ENCODE measurements around the gene SIRPA.
"Not testable (repeated sequence)": the region's sequence is repeated elsewhere in the genome, so short reads cannot be mapped to it uniquely, and the experiment has no call there.

The SIRPA gene

DNA sequence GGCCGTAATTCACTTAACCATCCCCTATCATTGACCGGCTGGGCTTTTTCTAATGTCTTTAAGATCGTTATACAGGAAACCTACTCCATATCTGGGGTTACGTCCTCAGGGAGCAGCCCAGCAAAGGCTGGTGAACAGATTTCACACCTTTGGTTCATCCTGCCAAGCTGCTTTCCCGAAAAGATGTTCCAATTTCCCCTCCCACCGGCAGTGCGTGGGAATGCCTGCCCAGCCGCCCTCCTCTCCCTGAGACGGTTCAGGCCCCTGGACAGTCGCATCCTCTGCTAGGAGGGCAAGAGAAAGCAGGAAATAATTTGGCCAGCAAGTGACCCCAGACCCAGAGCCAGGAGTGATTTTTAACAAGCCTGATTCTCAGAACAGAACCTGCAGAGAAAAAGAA, 16.3 kb downstream of the SIRPA start:
- Histone ChIP-seq H4K20me1 (ENCODE audit: insufficient read depth, low read length) (peaks cover 22% of the 10 kb centered on the region), H3K27ac (ENCODE audit: low read length) (no peak overlapping the region), H3K4me2 (ENCODE audit: low read length) (no peak overlapping the region), H2AFZ (ENCODE audit: low read depth, low read length) (no peak overlapping the region), H3K4me3 (ENCODE audit: low read length) (no peak overlapping the region), H3K9ac (ENCODE audit: low read length) (no peak overlapping the region), H3K27me3 (ENCODE audit: low read depth, low read length) (no peaks in the 10 kb centered on the region), H3K79me2 (ENCODE audit: low read length) (peaks cover 22% of the 10 kb centered on the region), H3K36me3 (replicated peaks; ENCODE audit: low read depth, low read length) (peaks cover 23% of the 10 kb centered on the region), H3K9me3 (ENCODE audit: insufficient read depth, low read length) (no peaks in the 10 kb centered on the region), H3K4me1 (ENCODE audit: low read length) (peaks cover 5% of the 10 kb centered on the region)
- TF ChIP-seq EZH2phosphoT487 (IDR thresholded peaks at IDR 0.05; ENCODE audit: low read depth) = no peak
- TF ChIP-seq, protein P1, sequence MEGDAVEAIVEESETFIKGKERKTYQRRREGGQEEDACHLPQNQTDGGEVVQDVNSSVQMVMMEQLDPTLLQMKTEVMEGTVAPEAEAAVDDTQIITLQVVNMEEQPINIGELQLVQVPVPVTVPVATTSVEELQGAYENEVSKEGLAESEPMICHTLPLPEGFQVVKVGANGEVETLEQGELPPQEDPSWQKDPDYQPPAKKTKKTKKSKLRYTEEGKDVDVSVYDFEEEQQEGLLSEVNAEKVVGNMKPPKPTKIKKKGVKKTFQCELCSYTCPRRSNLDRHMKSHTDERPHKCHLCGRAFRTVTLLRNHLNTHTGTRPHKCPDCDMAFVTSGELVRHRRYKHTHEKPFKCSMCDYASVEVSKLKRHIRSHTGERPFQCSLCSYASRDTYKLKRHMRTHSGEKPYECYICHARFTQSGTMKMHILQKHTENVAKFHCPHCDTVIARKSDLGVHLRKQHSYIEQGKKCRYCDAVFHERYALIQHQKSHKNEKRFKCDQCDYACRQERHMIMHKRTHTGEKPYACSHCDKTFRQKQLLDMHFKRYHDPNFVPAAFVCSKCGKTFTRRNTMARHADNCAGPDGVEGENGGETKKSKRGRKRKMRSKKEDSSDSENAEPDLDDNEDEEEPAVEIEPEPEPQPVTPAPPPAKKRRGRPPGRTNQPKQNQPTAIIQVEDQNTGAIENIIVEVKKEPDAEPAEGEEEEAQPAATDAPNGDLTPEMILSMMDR (IDR thresholded peaks at IDR 0.05; ENCODE audit: low read depth, low read length) = no peak

DNA sequence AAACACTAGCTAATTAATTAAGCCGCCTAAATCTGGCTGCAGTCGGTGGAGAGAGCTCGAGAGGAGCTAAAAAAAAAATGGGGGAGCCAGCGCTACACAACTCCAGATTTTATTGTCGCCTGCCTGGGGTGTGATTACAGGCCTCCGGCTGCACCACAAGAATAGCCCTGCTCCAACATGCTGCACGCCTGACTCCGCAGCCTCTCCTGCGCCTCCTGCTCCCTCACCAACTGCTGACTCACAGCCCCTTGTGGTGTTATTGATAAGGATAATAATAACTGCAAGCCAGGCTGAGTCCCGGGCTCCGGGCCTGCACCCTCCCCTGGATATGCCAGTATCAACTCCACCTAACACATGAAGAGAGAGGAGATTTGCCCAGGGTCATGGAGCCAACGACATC, 16.8 kb downstream of the SIRPA start:
- H3K9me3 ChIP-seq (ENCODE audit: insufficient read depth, low read length) = no peaks in the 10 kb centered on the region

DNA sequence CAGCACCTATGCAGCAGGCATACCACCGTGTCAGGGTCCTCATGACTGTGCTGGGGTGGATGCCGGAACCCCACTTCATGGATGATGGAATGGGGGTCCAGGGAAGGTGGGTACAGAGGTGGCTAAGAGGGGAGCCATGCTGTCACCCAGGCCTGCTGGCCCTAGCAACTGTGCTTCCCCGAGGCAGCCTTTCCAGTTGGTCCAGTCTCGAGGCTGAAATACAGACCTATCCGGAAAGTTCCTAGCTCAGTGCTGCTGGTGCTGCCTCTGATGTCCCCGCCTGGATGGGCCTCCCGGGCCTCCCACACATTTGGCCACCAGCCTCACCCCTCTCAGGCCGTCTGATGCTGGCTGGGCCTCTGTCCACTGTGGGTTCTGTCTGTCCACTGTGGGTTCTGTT, 17.4 kb downstream of the SIRPA start:
- TF ChIP-seq EZH2phosphoT487 (IDR thresholded peaks at IDR 0.05; ENCODE audit: low read depth) = no peak
- TF ChIP-seq, protein P1 (IDR thresholded peaks at IDR 0.05; ENCODE audit: low read depth, low read length) = no peak
- H3K4me2 ChIP-seq (ENCODE audit: low read length) = no peak overlapping the region
- H3K27ac ChIP-seq (ENCODE audit: low read length) = no peak overlapping the region
- H3K4me3 ChIP-seq (ENCODE audit: low read length) = no peak overlapping the region
- H3K9me3 ChIP-seq (ENCODE audit: insufficient read depth, low read length) = no peaks in the 10 kb centered on the region
- H2AFZ ChIP-seq (ENCODE audit: low read depth, low read length) = no peak overlapping the region
- peaks cover 16% of the 10 kb centered on the region; the same call in 1 of the 2 replicates for H4K20me1 ChIP-seq (ENCODE audit: insufficient read depth, low read length)
- H3K79me2 ChIP-seq (ENCODE audit: low read length) = peaks cover 17% of the 10 kb centered on the region
- H3K4me1 ChIP-seq (ENCODE audit: low read length) = no peaks in the 10 kb centered on the region
- H3K9ac ChIP-seq (ENCODE audit: low read length) = no peak overlapping the region
- peaks cover 25% of the 10 kb centered on the region for H3K36me3 ChIP-seq (replicated peaks; ENCODE audit: low read depth, low read length)
- H3K27me3 ChIP-seq (ENCODE audit: low read depth, low read length) = no peaks in the 10 kb centered on the region

More for the DNA sequence above, 16.8 kb downstream of the SIRPA start:
- no peak overlapping the region for H3K4me3 ChIP-seq (ENCODE audit: low read length)
- no peak overlapping the region for H3K9ac ChIP-seq (ENCODE audit: low read length)
- peaks cover 21% of the 10 kb centered on the region; the same call in 1 of the 2 replicates for H4K20me1 ChIP-seq (ENCODE audit: insufficient read depth, low read length)
- TF ChIP-seq, protein P1 (IDR thresholded peaks at IDR 0.05; ENCODE audit: low read depth, low read length) = no peak
- no peak for TF ChIP-seq EZH2phosphoT487 (IDR thresholded peaks at IDR 0.05; ENCODE audit: low read depth)
- H3K27me3 ChIP-seq (ENCODE audit: low read depth, low read length) = no peaks in the 10 kb centered on the region
- peaks cover 22% of the 10 kb centered on the region for H3K79me2 ChIP-seq (ENCODE audit: low read length)
- H3K4me1 ChIP-seq (ENCODE audit: low read length) = no peaks in the 10 kb centered on the region
- H3K27ac ChIP-seq (ENCODE audit: low read length) = no peak overlapping the region
- no peak overlapping the region for H2AFZ ChIP-seq (ENCODE audit: low read depth, low read length)
- H3K4me2 ChIP-seq (ENCODE audit: low read length) = no peak overlapping the region
- H3K36me3 ChIP-seq (replicated peaks; ENCODE audit: low read depth, low read length) = peaks cover 23% of the 10 kb centered on the region

DNA sequence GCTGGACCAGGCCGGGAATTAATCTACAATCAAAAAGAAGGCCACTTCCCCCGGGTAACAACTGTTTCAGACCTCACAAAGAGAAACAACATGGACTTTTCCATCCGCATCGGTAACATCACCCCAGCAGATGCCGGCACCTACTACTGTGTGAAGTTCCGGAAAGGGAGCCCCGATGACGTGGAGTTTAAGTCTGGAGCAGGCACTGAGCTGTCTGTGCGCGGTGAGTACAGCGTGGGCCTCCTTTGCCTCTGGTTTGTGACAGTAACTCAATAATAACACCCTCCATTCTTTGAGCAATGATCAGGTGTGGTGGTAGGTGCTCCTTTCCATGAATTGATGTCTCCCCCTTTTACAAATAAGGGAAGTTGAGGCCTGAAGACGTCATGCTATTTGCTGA, 20.0 kb downstream of the SIRPA start:
- H3K27me3 ChIP-seq (ENCODE audit: low read depth, low read length); H3K9me3 ChIP-seq (ENCODE audit: insufficient read depth, low read length); H3K27ac ChIP-seq (ENCODE audit: low read length); H4K20me1 ChIP-seq (ENCODE audit: insufficient read depth, low read length); H2AFZ ChIP-seq (ENCODE audit: low read depth, low read length); H3K4me2 ChIP-seq (ENCODE audit: low read length); H3K4me3 ChIP-seq (ENCODE audit: low read length); H3K9ac ChIP-seq (ENCODE audit: low read length); H3K4me1 ChIP-seq (ENCODE audit: low read length); H3K79me2 ChIP-seq (ENCODE audit: low read length): not testable (repeated sequence)
- H3K36me3 ChIP-seq (replicated peaks; ENCODE audit: low read depth, low read length) = peaks cover 39% of the 10 kb centered on the region

DNA sequence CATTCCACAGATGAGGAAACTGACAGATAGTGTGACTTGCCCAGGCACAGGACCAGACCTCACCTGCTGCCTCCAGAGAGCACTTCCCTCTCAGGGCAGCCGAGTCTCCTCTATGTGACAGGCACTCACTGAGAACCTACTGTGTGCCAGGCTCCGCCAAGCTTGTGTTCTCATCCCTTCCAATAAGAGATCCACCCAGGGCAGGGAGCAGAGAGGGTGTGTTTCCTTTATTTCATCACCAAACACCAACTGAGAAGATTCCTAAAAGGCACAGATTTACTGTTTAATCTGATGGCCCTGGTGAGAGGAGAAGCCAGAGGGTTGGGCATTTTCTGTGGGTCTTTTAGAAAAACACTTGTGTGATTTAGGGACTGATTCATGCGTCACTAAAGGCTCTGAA, 20.5 kb downstream of the SIRPA start:
- Histone ChIP-seq H3K4me3 (ENCODE audit: low read length) (no peak overlapping the region), H2AFZ (ENCODE audit: low read depth, low read length) (no peak overlapping the region), H3K9ac (ENCODE audit: low read length) (no peak overlapping the region), H3K4me1 (ENCODE audit: low read length) (peaks cover 10% of the 10 kb centered on the region), H3K36me3 (replicated peaks; ENCODE audit: low read depth, low read length) (peaks cover 37% of the 10 kb centered on the region), H3K4me2 (ENCODE audit: low read length) (no peak overlapping the region), H4K20me1 (ENCODE audit: insufficient read depth, low read length) (peaks cover 9% of the 10 kb centered on the region; the same call in 1 of the 2 replicates), H3K27ac (ENCODE audit: low read length) (no peak overlapping the region), H3K9me3 (ENCODE audit: insufficient read depth, low read length) (no peaks in the 10 kb centered on the region), H3K79me2 (ENCODE audit: low read length) (0 out of 2 replicates have a peak, but pooled peaks cover 5% of the 10 kb centered on the region), H3K27me3 (ENCODE audit: low read depth, low read length) (no peaks in the 10 kb centered on the region)
- TF ChIP-seq EZH2phosphoT487 (IDR thresholded peaks at IDR 0.05; ENCODE audit: low read depth) = no peak
- TF ChIP-seq, protein P1 (IDR thresholded peaks at IDR 0.05; ENCODE audit: low read depth, low read length) = no peak
